Epithelial cell of esophagus (primary cell): Measurements from ENCODE around the gene C12orf60.

Experiments used
- DNase-seq: peaks from one replicate; pipeline ENCODE4 v3.0.0; 2010; ENCODE audit warnings: low read depth
- H3K4me3 ChIP-seq: 2 replicates; pipeline ENCODE4 v1.5.1; 2011; ENCODE audit warnings: mild to moderate bottlenecking, low read length, control low read depth
- TF ChIP-seq, protein P1 (sequence below): IDR thresholded peaks from 2 replicates; pipeline ENCODE4 v1.5.1; 2011; ENCODE audit warnings: low read depth, mild to moderate bottlenecking, low read length, control low read depth, inconsistent platforms; ENCODE audit not compliant: insufficient read depth; ENCODE audit errors: missing control alignments

The C12orf60 gene

DNA sequence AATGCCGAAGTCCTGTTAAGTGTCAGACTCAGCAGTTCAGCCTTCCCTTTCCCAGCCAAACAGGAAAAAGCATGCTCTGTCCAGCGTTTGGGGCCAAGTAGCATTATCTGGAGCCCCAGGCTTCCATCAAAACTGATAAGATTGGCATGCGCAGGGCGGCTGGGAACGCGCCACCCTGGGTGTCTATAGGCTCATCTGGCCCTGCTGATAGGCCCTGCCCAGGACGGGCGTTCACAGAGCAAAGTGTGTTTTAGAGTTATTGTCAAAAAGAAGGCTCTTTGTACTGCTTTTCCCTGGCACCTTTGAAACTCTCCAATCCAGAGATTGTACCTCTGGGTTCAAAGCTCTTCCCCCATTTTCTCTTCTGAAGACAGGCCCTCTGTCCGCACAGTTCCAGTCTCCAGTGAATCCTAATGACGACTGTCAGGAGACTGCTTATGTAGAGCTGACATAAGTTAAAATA, 40.0 kb downstream of the C12orf60 start, which contains the start of gene ART4:
Gene ART4 (minus strand): TSS at position 102 of the 463 bp plus-strand sequence. CDS start 413 bp downstream, outside the sequence.
- TF ChIP-seq, protein P1, sequence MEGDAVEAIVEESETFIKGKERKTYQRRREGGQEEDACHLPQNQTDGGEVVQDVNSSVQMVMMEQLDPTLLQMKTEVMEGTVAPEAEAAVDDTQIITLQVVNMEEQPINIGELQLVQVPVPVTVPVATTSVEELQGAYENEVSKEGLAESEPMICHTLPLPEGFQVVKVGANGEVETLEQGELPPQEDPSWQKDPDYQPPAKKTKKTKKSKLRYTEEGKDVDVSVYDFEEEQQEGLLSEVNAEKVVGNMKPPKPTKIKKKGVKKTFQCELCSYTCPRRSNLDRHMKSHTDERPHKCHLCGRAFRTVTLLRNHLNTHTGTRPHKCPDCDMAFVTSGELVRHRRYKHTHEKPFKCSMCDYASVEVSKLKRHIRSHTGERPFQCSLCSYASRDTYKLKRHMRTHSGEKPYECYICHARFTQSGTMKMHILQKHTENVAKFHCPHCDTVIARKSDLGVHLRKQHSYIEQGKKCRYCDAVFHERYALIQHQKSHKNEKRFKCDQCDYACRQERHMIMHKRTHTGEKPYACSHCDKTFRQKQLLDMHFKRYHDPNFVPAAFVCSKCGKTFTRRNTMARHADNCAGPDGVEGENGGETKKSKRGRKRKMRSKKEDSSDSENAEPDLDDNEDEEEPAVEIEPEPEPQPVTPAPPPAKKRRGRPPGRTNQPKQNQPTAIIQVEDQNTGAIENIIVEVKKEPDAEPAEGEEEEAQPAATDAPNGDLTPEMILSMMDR: no peak
- no peak for DNase-seq
- no peak within 1 kb of the TSS for H3K4me3 ChIP-seq

DNA sequence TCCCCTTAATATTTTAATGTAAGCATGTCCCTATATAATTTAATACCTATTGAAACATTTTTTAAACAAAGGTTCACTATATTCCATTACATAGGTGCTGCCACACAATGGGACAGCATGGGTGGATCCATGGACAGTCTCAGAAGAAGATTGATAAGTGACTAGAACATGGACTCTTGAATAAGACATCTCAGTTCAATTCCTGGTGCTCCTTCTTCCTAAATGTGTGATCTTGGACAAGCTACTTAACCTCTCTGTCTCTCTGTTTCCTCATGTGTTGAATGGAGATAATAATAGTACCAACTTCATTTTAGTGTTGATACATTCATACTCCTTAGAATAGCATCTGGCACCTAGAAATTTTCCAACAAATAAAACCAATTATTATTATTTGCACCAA, 40.9 kb downstream of the C12orf60 start:
- no peak for DNase-seq
- TF ChIP-seq, protein P1: no peak
- H3K4me3 ChIP-seq: no peak overlapping the region

GRCh38 chr12:14845350-14845750, 41.9 kb downstream of the C12orf60 start:
- TF ChIP-seq, protein P1: peak; percentile 78
- H3K4me3 ChIP-seq: no peak overlapping the region
- DNase-seq: peak; percentile 66

DNA sequence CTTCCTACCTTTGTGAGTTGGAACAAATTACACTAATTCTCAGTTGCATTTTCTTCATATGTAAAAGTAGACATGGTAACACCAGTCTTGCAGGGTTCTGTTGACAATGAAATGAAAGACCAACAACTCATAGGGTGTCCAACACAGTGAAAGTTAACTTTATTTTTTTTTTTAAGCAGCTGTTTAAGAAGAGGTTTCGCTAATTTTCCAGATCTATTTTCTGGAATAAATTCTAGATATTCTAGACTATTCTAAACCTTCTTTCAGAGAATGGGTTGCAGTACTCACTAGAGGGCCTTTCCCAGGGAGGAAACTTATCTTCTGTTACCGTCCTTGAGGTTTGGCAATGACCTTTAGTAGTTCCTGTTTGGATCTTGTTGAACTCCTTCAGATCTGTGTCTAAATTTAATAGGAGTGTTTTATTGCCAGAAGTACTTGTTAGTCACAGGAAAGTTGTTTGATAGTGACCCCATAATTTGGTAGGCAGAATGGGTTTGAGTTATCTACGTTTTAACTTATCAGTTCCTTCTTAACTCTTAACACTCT, 42.6 kb downstream of the C12orf60 start:
- no peak for DNase-seq
- H3K4me3 ChIP-seq: no peak overlapping the region
- TF ChIP-seq, protein P1: no peak

DNA sequence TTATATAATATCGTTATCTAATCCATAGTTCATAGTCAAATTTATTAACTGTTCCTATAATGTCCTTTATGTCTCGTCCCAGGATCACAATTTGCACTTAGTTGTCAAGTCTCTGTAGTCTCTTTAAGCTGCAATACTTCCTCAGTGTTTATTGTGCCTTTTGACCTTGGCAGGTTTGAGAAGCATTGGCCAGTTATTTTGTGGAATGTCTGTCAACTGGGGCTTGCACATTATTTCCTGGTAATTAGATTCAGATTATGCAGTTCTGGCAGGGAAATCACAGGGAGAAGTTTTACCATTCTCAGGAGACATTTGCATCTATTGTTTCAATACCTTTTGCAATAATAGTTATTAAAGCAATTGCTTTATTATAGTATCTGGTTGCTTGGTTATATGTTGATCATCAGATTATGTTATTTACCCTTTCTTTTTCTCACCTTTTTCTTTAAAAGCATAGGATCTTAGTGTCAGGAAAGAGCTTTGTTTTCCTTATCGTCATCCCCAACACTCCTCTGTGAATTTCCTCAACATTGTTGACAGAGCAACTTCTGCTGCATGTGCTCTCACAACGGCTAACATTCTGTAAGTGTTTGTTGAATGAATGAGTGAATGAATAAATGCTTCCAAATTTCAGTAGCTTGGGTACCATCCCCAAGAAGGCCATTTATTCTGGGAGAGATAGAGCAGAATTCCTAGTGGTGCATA, 43.6 kb downstream of the C12orf60 start:
- no peak overlapping the region for H3K4me3 ChIP-seq

DNA sequence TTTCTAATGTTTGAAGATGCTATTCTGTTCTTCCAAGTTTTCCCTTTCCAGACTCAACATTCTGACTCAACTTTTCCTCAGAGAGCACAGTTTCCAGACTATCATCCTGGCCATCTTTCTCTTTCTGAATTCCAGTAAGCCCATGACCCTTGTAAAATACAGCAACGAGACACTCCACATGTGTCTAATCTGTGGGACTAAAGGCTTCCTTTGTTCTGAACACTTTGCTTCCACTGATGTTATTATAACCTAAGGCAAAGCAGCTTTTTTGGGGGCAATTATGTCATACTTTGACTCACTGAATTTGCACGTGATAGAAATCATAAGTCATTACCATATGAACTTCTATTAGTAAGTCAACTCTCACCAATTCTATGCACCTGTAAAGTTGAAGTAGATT, 46.2 kb downstream of the C12orf60 start:
- H3K4me3 ChIP-seq: no peak overlapping the region
- peak; percentile 32 for DNase-seq
- TF ChIP-seq, protein P1: no peak

More for the DNA sequence above, 43.6 kb downstream of the C12orf60 start:
- no peak for DNase-seq
- TF ChIP-seq, protein P1: no peak
